ENCODE data around the gene CRABP2.

CRABP2 gene

DNA sequence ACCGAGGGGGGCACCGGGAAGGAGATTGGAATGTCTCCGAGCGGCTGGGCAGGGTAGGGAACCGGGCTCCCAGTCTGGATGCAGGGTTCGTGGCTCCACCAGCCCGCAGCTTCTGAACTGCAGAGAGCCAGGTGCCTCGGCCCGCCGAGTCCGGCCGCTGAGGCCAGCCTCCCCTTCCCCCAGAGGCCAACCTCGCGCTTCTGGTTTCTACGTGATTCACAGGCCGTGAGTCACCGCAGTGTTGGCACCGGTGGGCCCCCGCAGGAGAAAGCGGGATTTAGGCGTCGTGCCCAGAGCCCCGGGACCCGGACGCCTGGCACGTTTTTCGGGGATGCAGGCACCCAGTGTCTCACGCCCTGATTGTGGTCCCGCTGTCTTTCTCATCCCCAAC lies 458 bp downstream of the CRABP2 start:
- peak overlapping the region; percentile 43 for H3K4me3 ChIP-seq (ENCODE audit: control insufficient read depth, low read depth, low read length)
- DNase-seq (ENCODE audit: low read depth), result peak; percentile 78
- TF ChIP-seq, protein P1, sequence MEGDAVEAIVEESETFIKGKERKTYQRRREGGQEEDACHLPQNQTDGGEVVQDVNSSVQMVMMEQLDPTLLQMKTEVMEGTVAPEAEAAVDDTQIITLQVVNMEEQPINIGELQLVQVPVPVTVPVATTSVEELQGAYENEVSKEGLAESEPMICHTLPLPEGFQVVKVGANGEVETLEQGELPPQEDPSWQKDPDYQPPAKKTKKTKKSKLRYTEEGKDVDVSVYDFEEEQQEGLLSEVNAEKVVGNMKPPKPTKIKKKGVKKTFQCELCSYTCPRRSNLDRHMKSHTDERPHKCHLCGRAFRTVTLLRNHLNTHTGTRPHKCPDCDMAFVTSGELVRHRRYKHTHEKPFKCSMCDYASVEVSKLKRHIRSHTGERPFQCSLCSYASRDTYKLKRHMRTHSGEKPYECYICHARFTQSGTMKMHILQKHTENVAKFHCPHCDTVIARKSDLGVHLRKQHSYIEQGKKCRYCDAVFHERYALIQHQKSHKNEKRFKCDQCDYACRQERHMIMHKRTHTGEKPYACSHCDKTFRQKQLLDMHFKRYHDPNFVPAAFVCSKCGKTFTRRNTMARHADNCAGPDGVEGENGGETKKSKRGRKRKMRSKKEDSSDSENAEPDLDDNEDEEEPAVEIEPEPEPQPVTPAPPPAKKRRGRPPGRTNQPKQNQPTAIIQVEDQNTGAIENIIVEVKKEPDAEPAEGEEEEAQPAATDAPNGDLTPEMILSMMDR (conservative IDR thresholded peaks at IDR 0.05; ENCODE audit: control insufficient read depth, insufficient read depth, low read depth, low read length), result no peak

DNA sequence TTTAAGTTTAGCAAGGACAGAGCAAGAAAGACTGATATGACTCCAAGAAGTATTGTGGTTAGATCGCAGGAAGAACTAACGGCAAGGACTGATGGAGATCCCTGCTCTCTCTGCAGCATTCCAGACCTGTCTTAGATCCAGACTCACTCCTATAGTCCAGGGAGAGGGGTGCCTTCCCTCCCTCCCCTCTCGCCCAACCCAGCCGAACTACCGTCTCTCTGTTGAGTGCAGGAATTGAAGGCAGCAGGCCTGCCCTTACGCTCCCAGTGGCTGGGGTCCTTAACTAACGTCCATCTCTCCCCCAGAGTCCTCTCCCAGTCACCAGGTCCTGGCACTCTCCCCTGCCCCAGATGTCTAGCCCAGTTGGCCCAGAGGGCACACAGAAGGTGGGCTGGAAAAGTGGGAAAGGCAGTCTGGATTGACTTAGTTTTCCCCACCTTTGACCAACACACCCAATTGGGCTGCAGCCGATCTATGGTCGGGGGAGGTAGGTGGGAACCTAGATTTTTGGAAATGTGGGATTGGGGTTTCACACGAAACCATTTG lies 1.1 kb downstream of the CRABP2 start:
- peak overlapping the region; percentile 43 for H3K4me3 ChIP-seq (ENCODE audit: control insufficient read depth, low read depth, low read length)
- TF ChIP-seq, protein P1 (conservative IDR thresholded peaks at IDR 0.05; ENCODE audit: control insufficient read depth, insufficient read depth, low read depth, low read length), result no peak
- DNase-seq (ENCODE audit: low read depth), result no peak

DNA sequence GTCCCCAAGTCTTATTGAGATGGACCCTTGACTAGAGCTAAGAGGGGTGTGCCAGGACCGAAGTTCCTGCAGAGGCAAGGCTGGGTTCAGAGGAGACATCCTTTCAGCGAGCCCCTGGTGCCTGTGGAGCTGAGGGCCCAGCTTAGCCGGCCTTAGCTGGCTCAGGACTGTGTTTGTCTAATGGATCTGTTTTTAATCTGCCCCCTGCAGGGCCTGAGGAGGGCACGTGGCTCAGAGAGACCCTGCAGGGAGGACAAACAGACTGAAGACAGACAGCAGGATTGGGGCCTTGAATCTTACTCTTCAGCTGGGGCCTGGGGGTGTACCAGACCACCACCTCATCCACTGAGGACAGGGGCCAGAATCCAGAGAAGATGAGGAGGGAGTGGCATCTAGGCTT lies 1.6 kb downstream of the CRABP2 start:
- TF ChIP-seq, protein P1 (conservative IDR thresholded peaks at IDR 0.05; ENCODE audit: control insufficient read depth, insufficient read depth, low read depth, low read length), result no peak
- DNase-seq (ENCODE audit: low read depth), result no peak
- H3K4me3 ChIP-seq (ENCODE audit: control insufficient read depth, low read depth, low read length), result no peak overlapping the region

DNA sequence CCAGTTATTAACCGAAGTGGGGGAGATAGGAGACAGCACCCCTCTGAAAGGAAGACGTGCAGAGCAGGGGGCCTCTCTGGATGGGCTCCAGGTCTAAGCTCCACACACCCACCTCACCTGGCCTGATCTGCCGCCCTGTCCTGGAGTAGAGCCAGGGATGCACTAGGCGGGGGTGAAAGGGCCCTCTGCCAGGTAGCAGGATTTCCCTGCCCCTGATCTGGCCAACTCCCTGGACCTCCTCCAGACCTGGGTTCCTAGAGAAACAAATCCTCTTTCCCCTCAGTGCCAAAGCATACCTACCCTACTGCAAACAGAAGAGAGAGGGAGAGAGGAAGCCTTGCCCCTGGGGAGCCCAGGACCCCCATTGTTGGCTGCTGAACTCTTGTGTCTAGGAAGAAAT lies 2.0 kb downstream of the CRABP2 start:
- TF ChIP-seq, protein P1 (conservative IDR thresholded peaks at IDR 0.05; ENCODE audit: control insufficient read depth, insufficient read depth, low read depth, low read length), result no peak
- H3K4me3 ChIP-seq (ENCODE audit: control insufficient read depth, low read depth, low read length), result no peak overlapping the region
- no peak for DNase-seq (ENCODE audit: low read depth)

DNA sequence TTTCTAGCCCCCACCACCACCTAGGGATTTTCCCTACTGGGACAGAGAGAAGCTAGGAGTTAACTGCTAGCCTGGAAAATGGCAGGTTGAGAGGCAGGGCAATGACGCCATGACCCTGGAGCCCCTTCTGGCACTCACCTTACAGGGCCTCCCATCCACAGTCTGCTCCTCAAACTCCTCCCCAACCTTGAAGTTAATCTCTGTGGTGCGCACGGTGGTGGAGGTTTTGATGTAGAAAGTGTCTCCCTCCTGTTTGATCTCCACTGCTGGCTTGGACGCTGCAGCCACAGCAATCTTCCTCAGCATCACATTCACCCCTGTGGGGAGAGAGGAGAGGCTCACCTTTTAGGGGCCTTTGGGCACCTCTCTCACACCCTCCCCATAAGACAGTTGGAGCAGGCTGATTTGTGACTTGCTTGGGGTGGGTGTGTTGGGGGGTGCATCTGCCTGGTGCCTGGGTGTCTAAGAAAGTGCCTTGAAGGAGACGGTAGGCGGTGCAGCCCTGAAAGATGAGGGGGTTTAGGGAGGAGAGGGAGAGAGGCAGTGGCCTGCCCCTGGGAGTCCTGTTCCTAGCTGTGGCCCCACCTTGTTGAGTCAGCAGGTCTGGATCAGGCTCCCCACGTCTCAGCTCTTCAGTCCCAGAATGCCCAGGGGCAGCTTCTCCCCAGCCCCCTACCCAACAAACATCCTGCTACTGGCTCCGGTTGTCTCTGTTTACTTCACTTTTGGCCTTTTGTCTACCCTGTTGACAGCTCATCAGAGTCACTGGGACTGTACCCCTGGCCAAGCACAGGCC lies 4.4 kb downstream of the CRABP2 start:
- H3K4me3 ChIP-seq (ENCODE audit: control insufficient read depth, low read depth, low read length), result no peak overlapping the region
- TF ChIP-seq, protein P1 (conservative IDR thresholded peaks at IDR 0.05; ENCODE audit: control insufficient read depth, insufficient read depth, low read depth, low read length), result no peak
- no peak for DNase-seq (ENCODE audit: low read depth)

DNA sequence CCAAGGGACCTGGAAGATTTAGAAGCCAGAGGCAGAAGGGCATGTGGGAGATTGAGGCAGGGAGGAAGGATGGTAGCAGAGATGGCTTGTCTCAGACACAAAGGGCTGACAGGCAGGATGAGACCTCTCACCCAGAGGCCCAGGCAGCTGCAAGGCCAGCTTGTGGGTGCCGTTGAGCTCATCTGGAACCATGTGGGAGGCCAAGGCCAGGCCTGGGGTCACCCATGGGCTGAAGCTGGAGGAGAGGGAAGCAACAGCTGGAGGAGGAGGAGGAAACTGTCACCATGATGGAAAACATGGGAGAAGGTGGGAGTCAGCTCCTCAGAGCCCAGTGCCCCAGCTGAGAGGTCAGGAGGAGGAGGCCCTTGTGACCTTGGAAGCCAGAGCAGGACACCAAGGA lies 6.4 kb downstream of the CRABP2 start:
- TF ChIP-seq, protein P1 (conservative IDR thresholded peaks at IDR 0.05; ENCODE audit: control insufficient read depth, insufficient read depth, low read depth, low read length), result no peak
- no peak overlapping the region for H3K4me3 ChIP-seq (ENCODE audit: control insufficient read depth, low read depth, low read length)
- no peak for DNase-seq (ENCODE audit: low read depth)

Measured in fibroblast of mammary gland (primary cell).